HG03175 (cell line): ENCODE data around the gene TXNIP.

Experiments used
- ATAC-seq: cut with Tn5 transposase; IDR thresholded peaks from one replicate; pipeline ENCODE4 v1.9.1; 2021; ENCODE audit warnings: mild to moderate bottlenecking, moderate library complexity; ENCODE audit not compliant: unreplicated experiment

Gene TXNIP

GRCh38 chr1:146012703-146013558 is 16.6 kb upstream of the TXNIP start:
- ATAC-seq, result no peak

DNA sequence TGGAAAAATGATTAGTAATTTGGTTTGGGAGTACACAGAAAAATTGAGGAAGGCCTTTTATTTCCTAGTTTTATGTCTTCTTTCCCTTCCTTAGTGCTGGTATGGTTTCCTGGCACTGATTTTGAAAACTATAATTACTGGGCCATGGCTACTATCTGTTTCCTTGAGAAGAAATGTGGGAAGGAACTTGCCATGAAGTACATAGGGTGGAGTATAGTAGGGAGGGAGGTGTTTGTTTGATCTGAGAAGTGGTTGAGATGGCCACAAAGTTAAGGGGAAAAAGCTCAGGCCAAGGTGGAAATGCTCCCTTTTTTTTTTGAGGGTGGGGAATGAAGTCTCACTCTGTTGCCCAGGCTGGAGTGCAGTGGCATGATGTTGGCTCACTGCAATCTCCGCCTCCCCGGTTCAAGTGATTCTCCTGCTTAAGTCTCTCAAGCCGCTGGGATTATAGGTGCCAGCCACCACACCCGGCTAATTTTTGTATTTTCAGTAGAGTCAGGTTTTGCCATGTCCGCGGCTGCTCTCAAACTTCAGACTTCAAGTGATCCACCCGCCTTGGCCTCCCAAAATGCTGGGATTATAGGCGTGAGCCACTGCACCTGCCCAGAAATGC is 13.9 kb upstream of the TXNIP start:
- no peak for ATAC-seq

DNA sequence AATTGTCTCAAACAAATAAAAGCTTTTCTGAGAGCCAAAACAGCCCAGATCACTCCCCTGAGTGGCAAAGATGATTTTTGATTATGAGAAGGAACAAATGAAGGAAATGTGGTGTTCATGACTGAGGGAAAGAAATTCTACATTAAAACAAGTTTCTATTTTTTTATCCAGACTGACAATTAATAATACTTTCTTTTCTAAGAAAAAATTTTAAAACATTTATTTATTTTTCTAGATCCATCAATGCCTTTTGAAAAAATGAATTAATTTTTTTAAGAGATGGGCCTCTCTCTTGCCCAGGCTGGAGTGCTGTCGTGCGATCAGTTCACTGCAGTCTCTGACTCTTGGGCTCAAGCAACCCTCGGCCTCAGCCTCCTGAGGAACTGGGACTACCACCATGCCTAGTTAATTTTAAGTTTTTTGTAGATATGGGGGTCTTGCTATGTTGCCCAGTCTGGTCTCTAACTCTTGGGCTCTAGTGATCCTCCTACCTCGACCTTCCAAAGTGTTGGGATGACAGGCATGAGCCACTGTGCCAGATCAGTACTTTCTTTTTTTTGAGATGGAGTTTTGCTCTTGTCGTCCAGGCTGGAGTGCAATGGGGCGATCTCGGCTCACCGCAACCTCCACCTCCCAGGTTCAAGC is 11.2 kb upstream of the TXNIP start:
- no peak for ATAC-seq

DNA sequence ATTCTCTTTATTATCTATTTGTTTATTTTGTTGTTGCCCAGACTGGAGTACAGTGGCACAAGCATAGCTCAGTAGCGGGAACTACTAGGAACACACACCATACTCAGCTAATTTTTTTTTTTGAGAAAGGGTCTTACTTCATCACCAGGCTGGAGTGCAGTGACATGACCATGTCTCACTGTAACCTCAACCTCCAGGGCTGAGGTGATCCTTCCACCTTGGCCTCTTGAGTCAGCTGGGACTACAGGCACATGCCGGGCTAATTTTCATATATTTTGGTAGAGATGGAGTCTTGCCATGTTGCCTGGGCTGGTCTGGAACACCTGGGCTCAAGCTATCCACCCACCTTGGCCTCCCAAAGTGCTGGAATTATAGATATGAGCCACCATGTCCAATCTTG is 5.3 kb upstream of the TXNIP start:
- no peak for ATAC-seq

- no peak for ATAC-seq
These were observed 3.1 kb upstream of the TXNIP start for GRCh38 chr1:145999321-146000024.

DNA sequence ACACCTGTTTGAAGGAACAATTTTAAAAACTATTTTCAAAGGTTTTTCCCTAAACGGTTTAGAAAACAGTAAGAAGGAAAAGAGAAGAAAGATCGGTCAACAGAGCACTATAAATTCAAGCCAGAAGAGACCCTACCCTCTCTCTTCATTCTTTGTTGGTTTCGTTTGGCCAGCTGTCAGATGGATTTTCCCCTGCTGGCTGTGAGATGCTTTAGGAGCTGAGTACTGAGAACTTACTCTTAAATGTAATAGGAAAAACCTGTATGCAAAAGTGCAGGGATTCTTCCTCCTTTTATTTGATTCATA is 1.3 kb upstream of the TXNIP start:
- no peak for ATAC-seq

- no peak for ATAC-seq
These were observed 788 bp upstream of the TXNIP start for GRCh38 chr1:145997016-145997717.

- ATAC-seq, result no peak
These were observed 381 bp downstream of the TXNIP start for GRCh38 chr1:145995964-145996432.

DNA sequence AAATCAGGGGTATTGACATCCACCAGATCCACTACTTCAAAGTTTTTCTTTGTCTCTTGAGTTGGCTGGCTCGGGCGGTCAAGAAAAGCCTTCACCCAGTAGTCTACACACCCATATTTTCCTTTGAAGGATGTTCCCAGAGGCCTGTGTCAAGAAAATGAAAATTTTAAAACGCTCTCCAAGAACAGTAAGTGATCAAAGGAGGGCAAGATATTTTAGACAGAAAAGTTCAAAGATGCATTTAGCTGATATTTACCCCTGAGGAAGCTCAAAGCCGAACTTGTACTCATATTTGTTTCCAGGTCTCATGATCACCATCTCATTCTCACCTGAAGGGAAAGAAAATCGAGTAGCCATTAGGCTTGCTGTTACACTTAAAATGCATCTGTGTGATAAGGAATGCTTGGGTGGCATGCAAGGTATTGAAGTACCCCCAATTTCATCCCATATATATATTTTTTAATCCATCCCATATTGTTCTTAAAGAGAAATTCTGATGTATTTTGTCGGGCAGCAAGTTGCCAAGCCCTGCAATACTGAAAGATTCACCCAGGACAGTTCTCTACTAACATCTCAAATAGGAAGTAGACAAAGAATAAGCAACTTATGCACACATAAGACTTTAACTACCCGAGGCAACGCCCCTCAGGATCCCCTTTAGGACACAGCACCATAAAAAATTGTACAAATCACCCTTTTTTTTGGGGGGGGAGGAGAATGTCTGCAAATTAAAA is 1.1 kb downstream of the TXNIP start:
- no peak for ATAC-seq

DNA sequence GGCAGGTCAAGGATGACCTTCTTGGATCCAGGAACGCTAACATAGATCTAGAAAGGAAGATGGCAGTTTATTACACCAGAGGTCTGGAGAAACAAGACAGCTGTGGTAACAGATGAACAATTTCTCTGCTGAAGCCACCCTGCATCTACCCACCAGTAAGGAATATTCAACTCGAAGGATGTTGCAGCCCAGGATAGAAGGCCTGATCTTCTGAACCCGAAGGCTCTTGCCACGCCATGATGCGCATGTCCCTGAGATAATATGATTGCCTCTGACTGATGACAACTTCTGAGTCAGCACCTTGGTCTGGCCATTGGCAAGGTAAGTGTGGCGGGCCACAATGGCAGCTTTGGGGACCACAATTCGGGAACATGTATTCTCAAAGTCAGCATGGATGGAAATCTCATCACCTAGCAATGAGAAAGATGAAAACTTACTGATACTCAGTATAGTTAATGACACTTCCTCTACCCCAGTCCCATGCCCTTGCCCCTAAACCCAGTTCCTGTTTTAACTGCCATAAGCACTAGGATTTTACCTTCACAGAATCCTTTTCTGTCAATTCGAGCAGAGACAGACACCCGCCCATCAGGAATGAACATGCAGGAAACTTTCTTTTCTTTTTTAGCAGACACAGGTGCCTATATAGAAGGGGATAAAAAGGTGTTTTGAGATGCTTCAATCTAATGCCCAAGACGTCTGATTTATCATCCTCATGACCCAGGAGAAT is 1.8 kb downstream of the TXNIP start:
- ATAC-seq, result no peak

DNA sequence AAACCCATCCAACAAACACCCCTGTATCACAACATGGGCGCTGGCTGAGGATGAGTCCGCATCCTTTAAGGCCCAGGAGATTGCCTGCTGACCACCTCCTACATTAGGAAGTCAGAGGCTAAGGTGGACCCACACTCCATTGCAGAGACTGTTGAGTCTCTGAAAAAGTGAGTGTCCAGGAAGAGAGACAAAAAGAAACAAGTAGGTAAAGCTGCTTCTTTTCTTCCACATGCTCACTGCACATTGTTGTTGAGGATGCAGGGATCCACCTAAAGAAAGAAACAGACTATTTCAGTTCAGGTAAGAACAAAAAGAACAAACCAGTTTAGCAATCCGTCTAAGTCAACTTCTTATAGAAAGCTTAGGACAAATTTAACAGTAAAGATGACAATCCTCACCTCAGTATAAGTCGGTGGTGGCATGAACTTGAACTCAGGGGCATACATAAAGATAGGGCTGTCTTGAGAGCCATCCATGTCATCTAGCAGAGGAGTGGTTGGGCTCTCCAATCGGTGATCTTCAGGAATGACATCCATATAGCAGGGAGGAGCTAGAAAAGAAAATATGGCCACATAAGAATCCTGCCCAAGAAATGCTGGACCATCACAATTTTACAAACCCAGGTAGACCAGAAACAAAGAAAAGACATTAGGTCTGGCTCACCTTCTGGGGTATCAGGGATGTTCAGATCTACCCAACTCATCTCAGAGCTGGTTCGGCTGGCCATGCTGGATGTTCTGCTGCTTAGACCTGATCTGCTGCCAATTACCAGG is 2.6 kb downstream of the TXNIP start:
- ATAC-seq, result no peak

- no peak for ATAC-seq
These were observed 3.3 kb downstream of the TXNIP start for GRCh38 chr1:145992958-145993617.

- ATAC-seq, result no peak
These were observed 3.9 kb downstream of the TXNIP start for GRCh38 chr1:145992502-145992936.

- ATAC-seq, result no peak
These were observed 4.5 kb downstream of the TXNIP start for GRCh38 chr1:145991735-145992412.

DNA sequence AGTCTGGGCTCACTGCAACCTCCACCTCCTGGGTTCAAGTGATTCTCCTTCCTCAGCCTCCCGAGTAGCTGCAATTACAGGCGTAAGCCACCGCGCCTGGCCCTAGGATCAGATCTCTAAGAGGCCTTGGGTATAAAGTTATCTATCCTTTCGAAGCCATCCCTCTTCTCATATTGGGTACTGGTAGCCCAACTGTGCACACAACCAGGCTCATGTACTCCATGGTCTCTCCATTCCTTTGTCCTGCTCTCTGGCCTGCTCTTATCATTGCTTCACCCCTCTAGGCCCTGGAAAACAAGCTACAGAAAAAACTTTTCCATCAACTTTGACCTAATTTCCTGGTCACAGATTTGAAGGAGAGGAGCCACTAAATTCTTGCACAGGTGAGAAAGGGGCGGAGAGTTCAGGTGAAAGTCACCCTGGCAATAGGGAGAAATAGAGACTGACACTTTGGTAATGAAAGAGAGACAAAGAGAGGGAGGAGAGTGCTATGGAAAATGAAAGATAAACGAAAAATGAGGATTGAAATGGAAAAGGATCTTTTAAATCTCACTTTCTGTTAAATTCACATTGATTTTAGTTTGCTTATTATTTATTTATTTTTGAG is 6.0 kb downstream of the TXNIP start:
- no peak for ATAC-seq

- no peak for ATAC-seq
These were observed 7.6 kb downstream of the TXNIP start for GRCh38 chr1:145988773-145989172.

DNA sequence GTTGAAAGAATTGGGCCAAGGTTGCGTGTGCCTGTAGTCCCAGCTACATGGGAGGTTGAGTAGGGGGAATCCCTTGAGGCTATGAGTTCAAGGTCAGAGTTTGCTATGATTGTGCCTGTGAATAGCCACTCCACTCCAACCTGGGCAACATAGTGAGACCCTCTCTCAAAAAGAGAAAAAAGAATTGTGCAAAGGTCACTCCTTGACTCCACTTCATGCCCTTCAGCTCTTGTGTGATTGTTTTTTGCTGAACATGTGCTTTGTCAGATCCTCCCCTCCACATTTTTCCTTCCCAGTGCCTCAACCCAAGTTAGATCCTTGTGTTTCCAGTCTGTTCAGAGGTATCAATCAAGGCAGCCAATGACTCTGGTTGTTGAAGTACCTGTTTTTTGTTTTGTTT is 8.5 kb downstream of the TXNIP start:
- ATAC-seq, result no peak
